ENCODE results near the gene AMPD3.

AMPD3 gene

DNA sequence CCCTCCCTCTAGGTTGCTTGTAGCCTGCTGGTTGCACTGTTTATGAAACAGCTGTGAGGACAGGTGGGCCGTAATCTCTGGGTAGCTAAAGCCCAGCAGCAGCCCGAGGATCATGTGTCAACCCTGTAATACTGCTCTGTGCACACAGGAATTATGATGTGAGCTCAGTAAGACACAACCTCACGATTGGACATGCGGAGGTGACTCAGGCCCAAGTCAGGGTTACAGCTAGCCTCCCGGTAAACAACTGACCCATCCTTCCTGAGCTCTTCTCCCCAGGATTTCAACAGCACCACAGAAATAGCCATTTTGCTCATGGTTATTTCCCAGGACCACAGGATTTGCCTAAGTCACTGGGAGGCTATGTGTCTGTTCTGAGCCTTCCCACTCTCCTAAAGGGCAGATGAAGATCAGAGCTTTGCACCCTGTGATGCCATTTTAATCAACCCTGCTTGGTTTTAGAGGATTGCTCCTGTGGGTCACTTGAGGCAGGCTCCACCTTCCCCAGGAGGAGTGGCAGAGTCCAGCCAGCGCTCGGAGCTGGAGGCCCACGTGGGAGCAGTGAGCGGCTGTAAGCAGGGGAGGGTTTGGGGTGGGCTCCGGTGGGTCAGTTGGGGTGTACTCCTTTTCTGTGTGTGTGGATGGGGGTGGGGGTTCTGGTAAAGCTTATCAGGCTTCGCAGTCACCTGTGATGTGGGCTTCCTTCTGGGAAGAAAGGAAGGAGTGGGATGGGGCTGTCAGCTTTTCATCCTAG lies at the start of gene AMPD3:
AMPD3 (plus strand) TSS at position 387 of the 754 bp plus-strand sequence. CDS start 6,256 bp downstream, outside the sequence.
- H3K4me3 ChIP-seq (replicated peaks; ENCODE audit: low read depth, low read length), result peak within 1 kb of the TSS; percentile 42
- TF ChIP-seq, protein P1, sequence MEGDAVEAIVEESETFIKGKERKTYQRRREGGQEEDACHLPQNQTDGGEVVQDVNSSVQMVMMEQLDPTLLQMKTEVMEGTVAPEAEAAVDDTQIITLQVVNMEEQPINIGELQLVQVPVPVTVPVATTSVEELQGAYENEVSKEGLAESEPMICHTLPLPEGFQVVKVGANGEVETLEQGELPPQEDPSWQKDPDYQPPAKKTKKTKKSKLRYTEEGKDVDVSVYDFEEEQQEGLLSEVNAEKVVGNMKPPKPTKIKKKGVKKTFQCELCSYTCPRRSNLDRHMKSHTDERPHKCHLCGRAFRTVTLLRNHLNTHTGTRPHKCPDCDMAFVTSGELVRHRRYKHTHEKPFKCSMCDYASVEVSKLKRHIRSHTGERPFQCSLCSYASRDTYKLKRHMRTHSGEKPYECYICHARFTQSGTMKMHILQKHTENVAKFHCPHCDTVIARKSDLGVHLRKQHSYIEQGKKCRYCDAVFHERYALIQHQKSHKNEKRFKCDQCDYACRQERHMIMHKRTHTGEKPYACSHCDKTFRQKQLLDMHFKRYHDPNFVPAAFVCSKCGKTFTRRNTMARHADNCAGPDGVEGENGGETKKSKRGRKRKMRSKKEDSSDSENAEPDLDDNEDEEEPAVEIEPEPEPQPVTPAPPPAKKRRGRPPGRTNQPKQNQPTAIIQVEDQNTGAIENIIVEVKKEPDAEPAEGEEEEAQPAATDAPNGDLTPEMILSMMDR (IDR thresholded peaks at IDR 0.05; ENCODE audit: low read depth, low read length, missing control alignments), result no peak
- DNase-seq (ENCODE audit: extremely low read depth, low read depth), result peak; percentile 78

- TF ChIP-seq, protein P1 (IDR thresholded peaks at IDR 0.05; ENCODE audit: low read depth, low read length, missing control alignments), result peak; percentile 67
- H3K4me3 ChIP-seq (replicated peaks; ENCODE audit: low read depth, low read length), result no peak overlapping the region
- DNase-seq (ENCODE audit: extremely low read depth, low read depth), result peak; percentile 72
These were observed 49.0 kb upstream of the AMPD3 start for GRCh38 chr11:10405865-10406592.

- no peak for DNase-seq (ENCODE audit: extremely low read depth, low read depth)
These were observed 48.0 kb upstream of the AMPD3 start for GRCh38 chr11:10407055-10407454.

GRCh38 chr11:10407749-10408685 lies 47.0 kb upstream of the AMPD3 start:
- no peak for DNase-seq (ENCODE audit: extremely low read depth, low read depth)
- TF ChIP-seq, protein P1 (IDR thresholded peaks at IDR 0.05; ENCODE audit: low read depth, low read length, missing control alignments), result no peak
- no peak overlapping the region for H3K4me3 ChIP-seq (replicated peaks; ENCODE audit: low read depth, low read length)

More at GRCh38 chr11:10407055-10407454, 48.0 kb upstream of the AMPD3 start:
- no peak overlapping the region for H3K4me3 ChIP-seq (replicated peaks; ENCODE audit: low read depth, low read length)
- TF ChIP-seq, protein P1 (IDR thresholded peaks at IDR 0.05; ENCODE audit: low read depth, low read length, missing control alignments), result no peak

- TF ChIP-seq, protein P1 (IDR thresholded peaks at IDR 0.05; ENCODE audit: low read depth, low read length, missing control alignments), result no peak
- no peak overlapping the region for H3K4me3 ChIP-seq (replicated peaks; ENCODE audit: low read depth, low read length)
- no peak for DNase-seq (ENCODE audit: extremely low read depth, low read depth)
These were observed 45.8 kb upstream of the AMPD3 start for GRCh38 chr11:10409207-10409661.

All from HFF-Myc (cell line).